ENCODE measurements around the gene GJB1.
A peak's percentile ranks its signal among the peaks of the same experiment; 100 is the strongest.

GJB1 gene

GRCh38 chrX:71215338-71215912, 7.6 kb upstream of the GJB1 start:
- DNase-seq, result no peak

- no peak for DNase-seq
Measured at GRCh38 chrX:71216485-71216884, 6.5 kb upstream of the GJB1 start.

- DNase-seq, result no peak
Measured at GRCh38 chrX:71217298-71217697, 5.7 kb upstream of the GJB1 start.

GRCh38 chrX:71221145-71221544, 1.9 kb upstream of the GJB1 start:
- DNase-seq, result no peak

GRCh38 chrX:71224098-71224708, 1.2 kb downstream of the GJB1 start:
- DNase-seq, result no peak

- no peak for DNase-seq
Measured at GRCh38 chrX:71225009-71225408, 2.0 kb downstream of the GJB1 start.

- DNase-seq, result no peak
Measured at GRCh38 chrX:71225676-71226075, 2.7 kb downstream of the GJB1 start.

GRCh38 chrX:71227370-71228062, 4.5 kb downstream of the GJB1 start:
- no peak for DNase-seq

- DNase-seq, result no peak
Measured at GRCh38 chrX:71228063-71228642, 5.1 kb downstream of the GJB1 start.

- DNase-seq, result no peak
Measured at GRCh38 chrX:71235482-71235881, 12.5 kb downstream of the GJB1 start.

- DNase-seq, result no peak
Measured at GRCh38 chrX:71236836-71237235, 13.8 kb downstream of the GJB1 start.

- DNase-seq, result no peak
Measured at GRCh38 chrX:71239781-71240180, 16.8 kb downstream of the GJB1 start.

GRCh38 chrX:71241301-71241700, 18.3 kb downstream of the GJB1 start:
- no peak for DNase-seq

GRCh38 chrX:71244359-71245128, 21.5 kb downstream of the GJB1 start:
- DNase-seq, result no peak

- DNase-seq, result no peak
Measured at GRCh38 chrX:71245159-71245558, 22.1 kb downstream of the GJB1 start.

GRCh38 chrX:71250841-71251240, 27.8 kb downstream of the GJB1 start:
- DNase-seq, result no peak

GRCh38 chrX:71251466-71251973, 28.5 kb downstream of the GJB1 start:
- DNase-seq, result no peak

- no peak for DNase-seq
Measured at GRCh38 chrX:71252221-71252620, 29.2 kb downstream of the GJB1 start.

GRCh38 chrX:71253253-71254091, 30.4 kb downstream of the GJB1 start:
- peak; percentile 52 for DNase-seq

GRCh38 chrX:71254092-71254963, 31.3 kb downstream of the GJB1 start, which contains the start of gene ZMYM3:
Gene ZMYM3, minus strand, starts transcription at chrX:71254140. Its CDS starts 885 bp downstream, at chrX:71253255.
- peak; percentile 55 for DNase-seq

- DNase-seq, result peak; percentile 14
Measured at GRCh38 chrX:71256051-71256450, 33.0 kb downstream of the GJB1 start.

All from DMS79 treated with DMSO at 0.1 percent for 48 hours (cell line).